Endodermal cell (in vitro differentiated cells): ENCODE results near the gene SLC37A3. TPM values are rescaled to one million over a fixed set of nuclear protein-coding genes. Genes with fewer than 3 reads are reported as not detected.
"Not testable (repeated sequence)": the region's sequence is repeated elsewhere in the genome, so short reads cannot be mapped to it uniquely, and the experiment has no call there.

Experiments
- DNase-seq: peaks from one replicate; pipeline ENCODE4 v3.0.0-alpha.2; 2017
- H3K27ac ChIP-seq: 2 replicates; pipeline ENCODE4 v1.5.1; 2013; ENCODE audit warnings: mild to moderate bottlenecking, low read depth, low read length, moderate library complexity
- H3K27me3 ChIP-seq: 2 replicates; pipeline ENCODE4 v1.6.1; 2013; ENCODE audit warnings: mild to moderate bottlenecking, low read length, moderate library complexity; ENCODE audit not compliant: insufficient read depth, control insufficient read depth, poor library complexity, severe bottlenecking
- H3K36me3 ChIP-seq: 2 replicates; pipeline ENCODE4 v1.7.0; 2013; ENCODE audit warnings: mild to moderate bottlenecking, low read length, moderate library complexity; ENCODE audit not compliant: control insufficient read depth, insufficient read depth
- H3K4me1 ChIP-seq: one replicate; pipeline ENCODE4 v1.7.0; 2013; ENCODE audit warnings: low read length; ENCODE audit not compliant: control insufficient read depth, insufficient read depth
- H3K4me3 ChIP-seq: 2 replicates; pipeline ENCODE4 v1.5.1; 2013; ENCODE audit warnings: mild to moderate bottlenecking, low read length, moderate library complexity
- H3K9ac ChIP-seq: 2 replicates; pipeline ENCODE4 v1.6.1; 2013; ENCODE audit warnings: mild to moderate bottlenecking, low read length, moderate library complexity; ENCODE audit not compliant: poor library complexity, severe bottlenecking; ENCODE audit errors: extremely low read depth
- H3K9me3 ChIP-seq: 2 replicates; pipeline ENCODE4 v1.6.1; 2013; ENCODE audit warnings: mild to moderate bottlenecking, low read length, moderate library complexity; ENCODE audit not compliant: control insufficient read depth
- H3K27ac Mint-ChIP-seq: 2 replicates; pipeline ENCODE4 v1.8.0; 2020; ENCODE audit warnings: mixed read lengths
- H3K27me3 Mint-ChIP-seq: 2 replicates; pipeline ENCODE4 v1.8.0; 2021; ENCODE audit warnings: mild to moderate bottlenecking, mixed read lengths; ENCODE audit not compliant: insufficient read depth
- H3K36me3 Mint-ChIP-seq: 2 replicates; pipeline ENCODE4 v1.8.0; 2020; ENCODE audit warnings: low read depth, mixed read lengths
- H3K4me1 Mint-ChIP-seq: 2 replicates; pipeline ENCODE4 v1.8.0; 2020; ENCODE audit warnings: mixed read lengths
- H3K4me3 Mint-ChIP-seq: 2 replicates; pipeline ENCODE4 v1.8.0; 2020; ENCODE audit warnings: mild to moderate bottlenecking, moderate library complexity, mixed read lengths
- H3K9me3 Mint-ChIP-seq: 2 replicates; pipeline ENCODE4 v1.8.0; 2020; ENCODE audit warnings: mild to moderate bottlenecking, mixed read lengths
- CTCF ChIP-seq: fragments of 200-600 bp; sonication (generic); conservative IDR thresholded peaks from 2 replicates; pipeline ENCODE4 v1.5.0; 2021; ENCODE audit warnings: antibody characterized with exemption, mild to moderate bottlenecking
- WGBS, 2 experiments: methylation state at CpG; one replicate each; pipeline versions ENCODE4 v1.1.5 to v1.1.7; 2013; ENCODE audit warnings: missing lambda C conversion rate in 2 of 2, mixed read lengths in 1 of 2; ENCODE audit not compliant: insufficient coverage in 1 of 2, insufficient read length in 1 of 2; 5-methylcytosine and 5-hydroxymethylcytosine counted together
- total RNA-seq, 2 donors: library from RNA; stranded (reverse); fragmentation: NEBNext Ultra II Directional in 1 of 2; extraction: Animal tissue kit (Norgen Biotek cat#: 25700) in 1 of 2; gene quantifications; 2 replicates in 1 of 2; 3 replicates in 1 of 2; pipeline ENCODE4 v1.2.1, GENCODE V29; 2021

The SLC37A3 gene
- total RNA-seq, 2 donors from 2014 or later = 55.4 to 60.5 TPM

DNA sequence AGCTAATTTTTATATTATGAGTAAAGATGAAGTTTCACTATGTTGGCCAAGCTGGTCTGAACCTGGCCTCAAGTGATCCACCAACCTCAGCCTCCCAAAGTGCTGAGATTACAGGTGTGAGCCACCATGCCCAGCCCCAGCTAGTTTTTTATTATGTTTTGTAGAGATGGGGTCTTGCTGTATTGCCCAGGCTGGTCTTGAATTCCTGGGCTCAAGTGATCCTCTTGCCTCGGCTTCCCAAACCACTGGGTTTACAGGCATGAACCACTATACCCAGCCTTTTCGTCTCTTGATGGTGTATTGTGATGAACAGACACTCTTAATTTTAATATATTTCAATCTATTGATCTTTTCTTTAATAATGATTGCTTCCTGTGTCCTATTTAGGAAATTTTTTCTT is 23.2 kb upstream of the SLC37A3 start:
- H3K27ac Mint-ChIP-seq = no peak overlapping the region
- DNase-seq = no peak
- Histone ChIP-seq H3K9ac (no peak overlapping the region), H3K4me3 (no peak overlapping the region), H3K36me3 (no peaks in the 10 kb centered on the region), H3K9me3 (no peaks in the 10 kb centered on the region), H3K4me1 (no peaks in the 10 kb centered on the region), H3K27ac (no peak overlapping the region), H3K27me3 (no peaks in the 10 kb centered on the region)
- no peak for TF ChIP-seq CTCF
- H3K4me1 Mint-ChIP-seq = no peaks in the 10 kb centered on the region
- WGBS, 2 experiments = 90% methylated on average over 1 of the region's 2 CpGs; no CpG with 5 or more reads in 1 of the 2 experiments
- no peaks in the 10 kb centered on the region for H3K27me3 Mint-ChIP-seq
- no peaks in the 10 kb centered on the region for H3K9me3 Mint-ChIP-seq
- no peak overlapping the region for H3K4me3 Mint-ChIP-seq
- H3K36me3 Mint-ChIP-seq = no peaks in the 10 kb centered on the region

DNA sequence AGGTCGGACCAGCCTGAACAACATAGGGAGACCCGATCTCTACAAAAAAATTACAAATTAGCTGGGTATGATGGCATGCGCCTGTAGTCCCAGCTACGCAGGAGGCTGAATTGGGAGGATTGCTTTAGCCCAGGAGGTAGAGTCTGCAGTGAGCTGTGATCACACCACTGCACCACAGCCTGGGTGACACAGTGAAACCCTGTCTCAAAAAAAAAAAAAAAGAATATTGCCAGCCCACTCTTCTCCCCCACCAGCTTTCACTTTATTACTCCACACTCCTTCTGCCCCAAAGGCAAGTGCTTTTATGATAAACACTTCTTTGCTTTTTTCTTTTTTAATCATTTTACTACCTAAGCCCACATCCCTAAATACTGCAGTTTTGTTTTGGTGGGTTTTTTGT is 20.3 kb upstream of the SLC37A3 start:
- H3K4me1 ChIP-seq = no peaks in the 10 kb centered on the region
- Mint-ChIP-seq H3K4me1 (peaks cover 3% of the 10 kb centered on the region), H3K27me3 (no peaks in the 10 kb centered on the region), H3K9me3 (no peaks in the 10 kb centered on the region), H3K27ac (no peak overlapping the region), H3K4me3 (no peak overlapping the region), H3K36me3 (no peaks in the 10 kb centered on the region)
- TF ChIP-seq CTCF = no peak
- no peaks in the 10 kb centered on the region for H3K27me3 ChIP-seq
- no peak overlapping the region for H3K27ac ChIP-seq
- WGBS, 2 experiments = 87 to 93% methylated on average over 2 to 4 of the region's 4 CpGs
- H3K9ac ChIP-seq = no peak overlapping the region
- no peaks in the 10 kb centered on the region for H3K36me3 ChIP-seq
- no peak for DNase-seq
- H3K4me3 ChIP-seq = no peak overlapping the region
- H3K9me3 ChIP-seq = no peaks in the 10 kb centered on the region

DNA sequence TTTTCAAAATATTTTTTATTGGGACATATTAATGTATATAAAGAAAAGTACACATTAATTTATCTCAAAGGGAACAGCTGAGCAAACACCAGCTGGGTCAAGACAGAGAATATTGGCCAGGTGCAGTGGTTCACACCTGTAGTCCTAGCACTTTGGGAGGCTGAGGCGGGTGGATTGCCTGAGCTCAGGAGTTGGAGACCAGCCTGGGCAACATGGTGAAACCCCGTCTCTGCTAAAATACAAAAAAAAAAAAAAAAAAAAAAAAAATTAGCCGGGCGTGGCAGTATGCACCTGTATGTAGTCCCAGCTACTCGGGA is 19.8 kb upstream of the SLC37A3 start:
- H3K4me1 ChIP-seq, H3K9me3 Mint-ChIP-seq, H3K9ac ChIP-seq, H3K27me3 Mint-ChIP-seq, H3K4me3 Mint-ChIP-seq, DNase-seq, H3K36me3 ChIP-seq, H3K4me1 Mint-ChIP-seq, H3K27ac ChIP-seq, H3K36me3 Mint-ChIP-seq, H3K4me3 ChIP-seq, H3K27me3 ChIP-seq, H3K9me3 ChIP-seq, H3K27ac Mint-ChIP-seq: not testable (repeated sequence)
- 88 to 96% methylated on average over 3 to 5 of the region's 5 CpGs for WGBS, 2 experiments

DNA sequence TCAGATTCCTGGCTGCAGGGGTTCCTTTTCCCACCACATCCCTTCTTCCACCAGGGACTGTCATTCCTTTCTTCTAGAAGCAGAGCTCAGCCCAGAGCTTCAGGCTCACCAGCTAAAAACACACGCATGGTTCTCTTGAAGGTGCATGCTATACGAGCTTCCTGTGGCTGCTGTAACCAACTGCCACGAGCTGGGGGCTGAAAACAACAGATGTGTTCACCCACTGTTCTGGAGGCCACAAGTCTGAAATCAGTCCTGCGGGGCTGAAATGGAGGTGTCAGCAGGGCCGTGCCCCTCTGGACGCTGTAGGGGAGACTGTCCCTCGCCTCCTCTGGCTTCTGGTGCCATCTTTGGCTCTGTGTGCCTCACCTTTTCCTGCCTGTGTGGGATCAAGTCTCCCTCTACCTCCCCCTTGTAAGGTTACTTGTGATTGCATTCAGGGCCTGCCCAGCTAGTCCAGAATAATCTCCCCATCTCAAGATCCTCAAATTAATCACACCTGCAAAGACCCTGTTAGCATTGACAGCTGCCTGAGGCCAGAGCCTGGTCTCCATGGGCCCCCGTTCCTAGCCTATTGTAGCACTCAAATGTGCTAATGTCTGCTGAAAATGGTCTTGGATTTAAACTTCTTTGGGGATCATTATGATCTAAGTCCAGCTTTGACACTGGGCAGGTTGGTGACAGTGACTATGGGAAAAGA is 19.3 kb upstream of the SLC37A3 start:
- peaks cover 4% of the 10 kb centered on the region for H3K36me3 Mint-ChIP-seq
- DNase-seq = no peak
- no peaks in the 10 kb centered on the region for H3K27me3 Mint-ChIP-seq
- Histone ChIP-seq H3K4me1 (no peaks in the 10 kb centered on the region), H3K9me3 (no peaks in the 10 kb centered on the region), H3K36me3 (no peaks in the 10 kb centered on the region), H3K27me3 (no peaks in the 10 kb centered on the region), H3K4me3 (no peak overlapping the region), H3K27ac (no peak overlapping the region), H3K9ac (no peak overlapping the region)
- H3K4me3 Mint-ChIP-seq = no peak overlapping the region
- no peak overlapping the region for H3K27ac Mint-ChIP-seq
- peaks cover 3% of the 10 kb centered on the region for H3K4me1 Mint-ChIP-seq
- H3K9me3 Mint-ChIP-seq = peaks cover 3% of the 10 kb centered on the region
- TF ChIP-seq CTCF = no peak
- 89 to 92% methylated on average over 8 of the region's 8 CpGs for WGBS, 2 experiments
